GM04504 (cell line): Measurements from ENCODE around the gene KAZN.

Experiments used
- DNase-seq: peaks from one replicate; pipeline ENCODE4 v3.0.0-alpha.2; 2012; ENCODE audit warnings: low read depth

KAZN gene

DNA sequence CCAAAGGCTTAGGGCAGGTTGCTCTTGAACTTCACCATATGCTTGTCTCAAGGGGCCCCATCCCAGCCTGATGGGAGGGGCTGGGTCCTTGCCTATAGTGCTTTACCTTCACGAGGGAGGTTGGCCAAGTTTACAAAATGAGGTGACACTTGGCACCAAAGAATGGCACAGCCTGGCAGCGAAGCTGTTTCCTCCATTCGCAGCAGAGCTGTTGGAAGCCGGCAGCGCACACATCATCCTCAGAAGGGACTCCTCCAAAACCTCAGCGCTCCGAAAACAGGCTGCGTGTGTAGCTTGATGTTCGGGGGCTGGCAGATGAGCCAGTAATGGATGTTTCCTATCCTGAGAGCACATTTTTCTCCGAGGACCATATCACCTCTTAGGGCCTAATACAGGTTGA is 116.8 kb downstream of the KAZN start:
- DNase-seq, result no peak

DNA sequence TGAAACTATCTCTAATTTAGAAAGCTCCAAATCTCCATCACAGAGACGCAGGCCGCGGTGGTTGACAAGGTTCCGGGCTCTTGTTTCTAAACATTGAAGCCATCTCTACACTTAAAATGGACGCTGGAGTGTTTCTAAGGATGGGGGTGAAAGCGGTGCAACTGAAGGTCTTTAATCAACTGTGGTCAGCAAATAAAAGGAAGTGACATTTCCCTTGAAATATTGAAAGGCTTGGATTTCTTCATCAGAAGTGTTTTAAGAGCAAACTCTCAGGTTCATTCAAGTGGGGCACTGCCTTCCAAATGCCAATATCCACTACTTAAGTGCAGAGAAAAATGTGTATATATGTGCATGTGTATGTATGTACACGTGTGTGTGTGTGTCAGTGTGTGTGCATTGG is 117.3 kb downstream of the KAZN start:
- no peak for DNase-seq

DNA sequence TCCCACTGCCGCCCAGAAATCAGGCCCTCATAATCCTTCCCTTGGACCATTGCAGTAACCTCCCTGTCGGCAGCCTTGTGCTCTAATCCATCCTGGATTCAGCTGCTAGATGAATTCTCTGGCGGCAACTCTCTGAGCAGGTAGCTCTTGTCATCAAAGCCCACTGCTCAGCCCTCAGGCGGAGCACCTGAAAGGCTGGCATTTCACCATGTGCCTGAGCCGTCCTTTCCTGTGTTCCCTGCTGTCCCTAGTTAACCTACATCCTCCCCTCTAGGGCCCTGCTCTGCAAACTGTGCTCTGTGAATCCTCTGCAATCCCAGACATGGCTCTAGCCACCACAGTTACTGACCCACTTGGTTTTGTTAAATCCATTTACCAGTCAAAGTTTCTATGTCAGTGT is 118.0 kb downstream of the KAZN start:
- DNase-seq, result no peak

DNA sequence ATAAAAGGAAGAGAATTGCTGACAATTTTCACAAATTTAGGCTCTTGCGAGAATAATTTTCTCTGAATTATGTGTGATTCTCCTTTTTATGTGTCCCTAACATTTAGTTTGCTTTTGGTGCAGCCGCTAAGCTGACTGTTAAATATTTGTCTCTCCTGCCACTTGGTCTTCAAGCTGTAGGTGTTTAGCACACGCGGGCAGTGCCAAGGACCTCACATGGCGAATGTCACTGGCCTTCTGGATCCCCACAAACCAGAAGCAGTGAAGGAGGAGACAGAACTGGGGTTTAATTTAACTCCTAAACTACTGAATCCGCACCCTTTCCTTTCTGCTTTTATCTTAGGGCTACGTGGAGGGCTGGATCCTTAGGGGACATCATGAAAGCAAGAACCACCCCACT is 120.0 kb downstream of the KAZN start:
- DNase-seq, result no peak

DNA sequence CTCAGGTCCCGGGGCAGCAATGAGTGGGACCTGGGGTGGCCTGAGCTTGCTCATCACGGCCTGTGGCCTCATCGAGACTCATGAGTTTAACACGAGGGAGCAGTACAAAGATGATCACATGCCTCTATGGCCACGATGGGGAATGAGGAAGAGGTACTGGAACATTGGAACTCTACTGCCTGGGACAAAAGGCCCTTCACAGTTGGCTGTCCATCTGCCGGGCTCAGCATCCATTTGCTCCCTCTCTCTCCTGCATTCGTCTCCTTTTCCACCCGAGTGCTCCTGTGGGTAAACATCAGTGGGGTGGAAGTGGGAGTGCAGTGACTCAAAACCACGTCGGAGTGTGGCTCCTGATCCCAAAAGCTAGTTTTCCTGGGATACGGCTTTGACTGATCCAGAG is 124.9 kb downstream of the KAZN start:
- DNase-seq, result no peak

DNA sequence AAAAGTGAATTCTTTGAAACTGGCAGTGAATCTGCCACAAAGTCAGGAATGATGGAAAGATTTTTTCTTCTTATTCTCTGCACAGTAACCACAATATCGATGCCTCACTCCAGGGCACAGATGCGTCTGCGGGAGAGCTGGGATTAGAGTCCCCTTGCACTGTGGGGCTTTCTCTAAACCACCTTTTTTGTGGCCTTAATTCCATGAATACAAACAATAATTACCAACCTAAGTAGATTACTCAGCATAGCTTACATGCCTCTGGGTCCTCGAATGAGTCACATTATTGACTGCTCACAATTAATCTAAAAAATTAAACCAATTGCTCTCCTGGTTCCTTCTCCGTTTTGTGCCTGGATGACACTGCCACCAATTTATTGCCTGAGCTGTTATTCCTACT is 125.8 kb downstream of the KAZN start:
- DNase-seq, result no peak

DNA sequence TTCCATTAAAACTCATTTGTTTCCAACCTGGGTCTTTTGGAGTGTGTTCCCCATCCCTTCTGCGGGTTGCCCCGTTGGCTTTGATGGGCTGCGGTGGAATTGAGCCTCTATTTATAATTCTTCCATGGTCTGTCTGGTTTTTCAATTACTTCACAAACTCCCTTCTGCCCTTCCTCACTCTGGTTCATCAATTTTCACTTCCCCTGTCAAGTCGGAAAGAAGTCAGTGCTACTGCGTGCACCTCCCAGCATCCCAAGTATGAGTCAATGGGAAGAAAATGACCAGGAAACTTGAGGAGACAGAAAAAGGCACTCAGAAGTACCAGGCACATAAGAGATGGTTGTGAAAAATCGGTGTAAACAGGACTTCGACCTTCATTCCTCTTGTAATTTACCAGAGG is 126.2 kb downstream of the KAZN start:
- no peak for DNase-seq

DNA sequence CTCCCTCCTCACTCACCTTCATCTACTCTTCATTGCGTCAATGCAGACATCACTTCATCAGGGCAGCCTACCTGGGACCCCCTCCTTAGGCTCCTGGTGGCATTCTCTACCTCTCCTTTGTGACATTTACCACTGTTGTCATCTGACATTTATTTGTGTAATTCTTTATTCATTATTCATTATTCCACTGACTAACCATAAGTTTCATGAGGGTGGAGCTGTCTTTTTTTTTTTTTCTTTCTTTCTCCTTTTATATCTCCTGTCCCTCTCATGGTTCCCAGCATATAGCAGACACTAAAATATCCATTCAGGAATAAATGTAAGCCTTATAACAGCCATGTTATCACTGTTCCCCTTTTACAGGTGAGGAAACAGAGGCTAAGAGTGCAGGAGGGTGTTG is 126.8 kb downstream of the KAZN start:
- no peak for DNase-seq

DNA sequence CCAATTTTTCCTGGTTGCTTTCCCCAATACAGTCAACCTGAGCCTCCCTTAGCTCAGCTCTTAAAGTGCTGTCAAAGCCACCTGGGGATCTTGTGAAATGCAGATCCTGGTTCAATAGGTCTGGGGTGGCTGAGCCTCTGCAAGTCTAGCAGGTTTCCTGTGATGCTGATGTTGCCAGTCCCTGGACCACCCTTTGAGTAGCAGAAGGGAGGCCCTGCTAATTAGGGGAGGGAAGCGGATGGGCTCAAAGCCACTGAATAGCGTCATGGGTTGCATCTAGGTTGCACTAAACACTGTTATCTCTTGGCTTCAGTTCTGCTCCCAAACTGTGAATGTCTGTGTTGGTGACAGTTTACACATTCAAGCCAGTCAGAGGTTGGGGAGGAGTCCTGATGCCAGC is 127.2 kb downstream of the KAZN start:
- DNase-seq, result no peak

DNA sequence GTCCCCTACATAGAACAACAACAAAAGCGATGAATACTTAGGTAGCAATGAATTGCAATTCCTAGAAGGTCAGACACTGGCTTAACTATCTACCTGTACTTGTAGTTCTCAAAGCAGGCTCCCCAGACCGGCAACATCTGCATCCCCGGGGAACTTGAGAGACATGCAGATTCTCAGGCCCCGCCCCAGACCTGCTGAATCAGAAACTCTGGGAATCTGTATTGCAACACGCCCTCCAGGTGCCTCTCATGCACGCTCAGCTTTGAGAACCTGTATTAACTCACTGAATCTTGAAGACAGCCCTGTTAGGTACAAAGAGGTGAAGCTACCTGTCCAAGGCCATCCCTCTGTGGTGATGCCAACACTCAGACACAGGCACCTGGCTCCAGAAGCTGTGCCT is 128.1 kb downstream of the KAZN start:
- no peak for DNase-seq

DNA sequence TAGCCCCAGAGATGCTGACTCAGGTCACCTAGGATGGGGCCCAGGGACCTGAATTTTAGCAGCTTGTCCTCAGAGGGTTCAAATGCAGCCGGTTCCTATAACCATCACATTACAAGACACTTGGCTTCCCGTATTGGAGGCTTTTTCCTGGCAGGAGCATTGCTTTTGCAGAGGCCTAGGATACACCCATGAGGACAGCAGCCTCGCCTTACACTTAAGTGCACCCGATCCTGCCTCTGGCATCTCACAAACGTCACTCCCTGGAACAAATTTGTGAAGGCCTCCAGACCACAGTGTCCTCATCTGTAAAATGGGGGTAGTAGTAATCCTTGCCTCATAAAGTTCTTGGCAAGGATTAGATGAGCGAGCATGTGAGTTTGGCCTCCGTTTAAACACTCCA is 130.0 kb downstream of the KAZN start:
- no peak for DNase-seq

DNA sequence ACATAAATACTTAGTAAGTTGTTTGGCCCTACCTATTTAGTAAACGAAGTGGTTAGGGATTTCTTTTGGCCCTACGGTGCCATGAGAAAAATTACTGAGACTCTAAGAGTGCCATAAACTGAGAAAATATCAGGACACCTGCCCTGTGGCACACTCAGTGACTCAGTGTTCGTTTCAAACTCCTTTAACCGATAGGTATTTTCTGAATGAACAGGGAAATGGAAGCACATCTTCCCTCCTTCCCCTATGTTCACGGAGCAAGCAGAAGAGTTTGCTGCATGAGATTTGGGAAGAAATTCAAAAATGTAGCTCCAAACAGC is 134.2 kb downstream of the KAZN start:
- no peak for DNase-seq

DNA sequence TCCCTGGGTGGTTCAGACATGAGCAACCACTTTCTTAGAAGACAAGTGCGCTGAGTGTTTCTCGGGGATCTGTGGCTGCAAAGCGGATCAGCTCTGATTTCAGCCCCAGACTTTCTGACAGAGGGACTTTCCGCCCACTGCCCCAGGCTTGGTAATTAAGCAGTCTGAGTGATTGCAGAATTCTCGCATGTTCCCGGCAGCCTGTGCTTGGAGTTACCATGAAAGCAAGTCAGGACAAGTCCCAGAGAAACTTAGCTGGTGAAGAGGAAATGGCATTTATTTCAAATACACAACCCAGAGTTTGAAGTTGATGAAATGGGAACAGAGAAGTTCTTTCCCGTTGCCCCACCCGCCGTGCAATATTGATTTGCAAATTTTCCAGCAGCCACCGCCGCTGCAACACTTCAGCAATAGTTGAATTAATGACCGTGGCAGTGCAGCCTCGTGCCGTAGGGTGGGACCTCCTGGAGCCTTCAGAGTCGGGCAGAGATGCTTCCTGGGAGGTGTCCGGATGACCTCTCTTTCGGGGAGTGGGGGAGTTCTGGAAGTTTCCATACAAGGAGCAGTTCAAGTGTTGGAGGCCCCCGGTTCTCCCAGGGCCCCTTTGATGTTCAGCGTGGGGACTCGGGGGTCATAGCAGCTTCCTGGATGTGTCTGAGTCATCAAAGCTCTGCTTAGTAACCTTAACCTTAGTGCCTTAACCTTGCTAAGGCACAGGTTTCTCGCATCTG is 134.7 kb downstream of the KAZN start:
- peak; percentile 10 for DNase-seq

DNA sequence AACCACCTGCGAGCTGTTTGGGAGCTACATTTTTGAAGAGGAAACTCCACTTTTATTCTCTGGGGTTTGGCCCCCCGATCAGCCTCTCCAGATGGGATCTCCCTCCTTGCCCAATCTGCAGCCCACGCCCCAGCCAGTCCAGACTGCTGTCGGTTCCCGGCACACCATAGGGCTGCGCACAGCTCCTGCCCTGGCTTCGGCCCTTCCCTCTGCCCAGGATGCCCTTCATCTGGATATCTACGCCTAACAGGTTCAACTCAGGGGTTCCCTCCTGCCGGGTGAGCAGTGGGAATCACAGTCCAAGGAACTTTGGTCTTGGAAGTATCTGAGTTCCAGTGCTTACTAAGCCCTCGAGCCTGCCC is 135.3 kb downstream of the KAZN start:
- DNase-seq, result no peak

DNA sequence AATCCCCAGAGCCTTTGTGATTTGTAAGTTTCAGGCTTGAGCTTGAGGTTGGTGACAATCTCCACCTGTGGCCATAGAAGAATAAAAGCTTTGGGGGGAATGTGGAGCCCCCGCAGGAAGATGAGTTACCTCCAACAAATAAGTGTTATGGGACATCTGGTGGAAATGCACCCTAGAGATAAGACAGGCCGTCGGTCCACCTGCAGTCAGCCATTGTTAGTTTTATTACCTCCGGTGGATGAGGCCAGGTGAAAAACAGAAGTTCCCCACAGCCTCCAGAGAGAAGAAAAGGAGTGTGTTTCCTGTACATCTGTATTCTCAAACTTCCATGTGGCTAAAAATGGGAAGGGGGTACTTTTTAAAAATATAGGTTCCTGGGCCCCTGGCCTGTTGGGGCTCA is 137.4 kb downstream of the KAZN start:
- no peak for DNase-seq

DNA sequence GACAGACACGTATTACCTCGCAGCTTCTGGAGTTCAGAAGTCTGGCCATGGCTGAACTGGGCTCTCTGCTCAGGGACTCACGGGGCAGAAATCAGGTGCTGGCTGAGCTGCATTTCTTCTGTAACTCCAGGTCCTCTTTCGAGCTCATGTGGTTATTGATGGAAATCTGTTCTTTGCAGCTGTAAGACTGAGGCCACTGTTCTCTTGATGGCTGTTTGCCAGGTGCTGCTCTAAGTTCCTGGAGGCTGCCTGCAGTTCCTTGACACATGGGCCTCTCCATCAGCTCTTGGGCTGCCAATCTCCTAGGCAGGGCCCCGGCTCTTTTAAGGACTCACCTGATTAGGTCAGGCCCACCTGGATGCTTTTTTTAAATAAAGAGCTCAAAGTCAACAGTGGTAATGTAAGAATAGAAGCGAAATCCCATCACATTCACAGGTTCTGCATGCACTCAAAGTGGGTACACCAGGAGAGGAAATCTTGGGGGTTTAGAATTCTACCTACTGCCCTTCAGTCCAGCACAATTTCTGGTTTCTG is 139.1 kb downstream of the KAZN start:
- DNase-seq, result no peak

DNA sequence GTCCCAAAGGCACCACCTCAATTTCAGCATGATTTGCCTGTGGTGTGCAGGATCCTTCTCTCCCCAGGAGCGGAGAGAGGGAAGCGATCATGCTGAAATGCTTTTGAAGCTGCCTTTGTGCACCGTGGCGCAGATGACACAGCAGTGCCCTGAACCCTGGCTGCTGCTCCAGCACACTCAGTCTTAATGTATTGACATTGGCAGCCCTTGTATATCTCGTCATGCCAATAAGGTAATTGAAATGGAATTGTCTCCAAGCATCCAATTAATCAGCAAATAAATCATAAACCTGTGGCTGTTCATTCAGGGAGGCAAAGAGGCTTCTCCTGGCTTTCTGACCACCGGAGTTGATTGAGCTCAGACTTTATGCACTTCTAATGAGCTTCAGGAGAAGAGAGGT is 139.8 kb downstream of the KAZN start:
- no peak for DNase-seq

DNA sequence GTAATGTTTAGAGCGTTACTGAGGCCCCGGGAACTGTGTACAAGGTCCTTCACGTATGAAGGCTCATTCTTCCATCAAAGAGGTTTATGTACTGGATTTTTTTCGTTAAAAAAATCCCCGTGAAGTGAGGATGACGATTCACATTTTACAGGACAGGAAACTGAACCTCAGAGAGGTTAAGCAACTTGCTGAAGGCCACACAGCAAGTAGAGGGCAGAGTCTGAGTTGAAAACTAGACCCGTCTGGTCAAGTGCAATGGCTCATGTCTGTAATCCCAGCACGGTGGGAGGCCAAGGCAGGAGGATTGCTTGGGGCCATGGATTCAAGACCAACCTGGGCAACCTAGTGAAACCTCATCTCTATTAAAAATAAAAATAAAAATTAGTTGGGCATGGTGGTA is 140.2 kb downstream of the KAZN start:
- DNase-seq, result no peak

DNA sequence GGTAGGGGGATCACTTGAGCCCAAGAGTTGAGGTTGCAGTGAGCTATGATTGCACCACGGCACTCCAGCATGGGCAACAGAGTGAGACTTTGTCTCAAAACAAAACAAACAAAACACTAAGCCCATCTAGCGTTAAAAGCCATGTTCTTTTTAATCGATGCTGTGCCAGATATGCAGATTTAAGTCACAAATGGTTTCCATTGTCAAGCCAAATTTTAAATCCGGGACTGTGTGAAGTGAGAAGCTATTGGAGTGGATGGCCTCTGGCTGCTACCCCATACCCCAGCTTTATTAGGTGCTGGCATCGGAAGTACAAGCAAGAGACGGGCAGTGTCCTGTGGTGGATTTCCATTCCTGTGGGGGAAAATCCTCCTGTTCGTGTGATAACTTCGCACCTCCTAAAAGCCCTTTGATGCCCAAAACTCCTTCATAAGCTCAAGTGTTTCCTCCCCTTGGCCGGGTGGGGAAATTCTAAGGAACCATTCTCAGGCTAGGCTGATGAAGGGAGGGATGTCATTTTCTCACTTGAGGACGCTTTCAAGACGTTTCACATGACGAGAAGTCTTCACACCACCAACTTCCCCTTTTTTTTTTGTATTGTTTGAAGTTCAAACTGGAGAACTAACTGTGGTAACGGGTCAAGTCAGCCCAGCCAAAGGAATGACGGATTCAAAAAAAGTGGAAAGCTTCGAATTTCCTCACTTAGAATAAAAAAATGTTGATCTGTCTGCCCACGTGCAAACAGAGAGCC is 140.8 kb downstream of the KAZN start:
- DNase-seq, result no peak

DNA sequence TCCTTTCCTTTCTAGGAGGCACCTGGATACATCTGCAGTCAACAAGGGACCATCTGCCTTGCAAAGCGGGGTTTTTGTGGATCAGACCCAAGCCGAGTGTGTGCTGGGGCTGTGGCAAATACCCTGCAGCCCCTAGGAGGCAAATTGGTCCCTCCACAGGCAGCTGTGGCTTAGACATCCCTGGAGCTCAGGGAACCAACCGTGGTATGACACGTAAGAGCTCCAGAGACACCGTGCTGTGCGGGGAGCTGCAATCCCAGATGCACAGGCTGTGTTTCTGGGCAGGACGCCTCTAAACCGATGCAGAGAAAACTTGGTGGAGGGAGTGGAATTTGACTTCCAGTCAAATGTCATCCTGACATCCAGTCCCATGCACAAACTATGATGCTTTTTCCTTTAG is 141.5 kb downstream of the KAZN start:
- no peak for DNase-seq

DNA sequence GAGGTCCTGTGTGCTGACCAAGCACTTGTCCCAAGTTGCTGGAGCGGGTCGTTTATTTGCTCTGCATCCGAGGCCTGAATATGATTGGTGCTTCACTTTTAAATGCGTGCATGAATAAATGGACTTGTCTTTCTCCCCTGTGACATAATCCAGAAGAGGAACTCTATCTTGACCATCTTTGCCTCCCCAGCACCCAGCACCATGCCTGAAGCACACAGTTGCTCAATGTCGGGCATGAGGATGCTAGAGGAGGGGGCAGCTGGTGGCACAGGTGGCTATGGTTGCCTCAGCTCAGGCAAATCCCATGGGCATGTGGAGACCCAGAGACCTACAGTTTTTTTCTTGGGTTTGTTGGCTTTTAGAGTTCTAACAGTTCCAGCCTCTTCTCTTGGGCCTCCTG is 142.6 kb downstream of the KAZN start:
- DNase-seq, result no peak

DNA sequence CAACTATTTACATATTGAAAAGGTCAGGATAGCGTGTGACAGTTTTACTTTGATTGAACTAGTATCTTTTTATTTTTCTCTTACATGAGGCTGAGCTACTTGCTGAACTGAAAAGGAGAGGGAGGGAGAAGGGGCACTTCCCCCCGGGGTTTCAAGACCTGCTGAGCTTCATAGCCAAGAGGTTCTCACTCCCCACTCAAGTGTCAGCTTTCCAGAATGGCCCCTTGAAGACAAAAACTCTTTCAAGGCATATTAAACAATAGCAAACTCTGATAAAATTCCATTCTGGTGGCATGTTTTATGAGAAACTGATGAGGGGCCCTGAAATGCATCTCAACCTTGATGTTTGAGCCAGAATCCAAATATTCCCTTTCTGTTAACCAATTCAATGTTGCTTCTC is 143.0 kb downstream of the KAZN start:
- no peak for DNase-seq

DNA sequence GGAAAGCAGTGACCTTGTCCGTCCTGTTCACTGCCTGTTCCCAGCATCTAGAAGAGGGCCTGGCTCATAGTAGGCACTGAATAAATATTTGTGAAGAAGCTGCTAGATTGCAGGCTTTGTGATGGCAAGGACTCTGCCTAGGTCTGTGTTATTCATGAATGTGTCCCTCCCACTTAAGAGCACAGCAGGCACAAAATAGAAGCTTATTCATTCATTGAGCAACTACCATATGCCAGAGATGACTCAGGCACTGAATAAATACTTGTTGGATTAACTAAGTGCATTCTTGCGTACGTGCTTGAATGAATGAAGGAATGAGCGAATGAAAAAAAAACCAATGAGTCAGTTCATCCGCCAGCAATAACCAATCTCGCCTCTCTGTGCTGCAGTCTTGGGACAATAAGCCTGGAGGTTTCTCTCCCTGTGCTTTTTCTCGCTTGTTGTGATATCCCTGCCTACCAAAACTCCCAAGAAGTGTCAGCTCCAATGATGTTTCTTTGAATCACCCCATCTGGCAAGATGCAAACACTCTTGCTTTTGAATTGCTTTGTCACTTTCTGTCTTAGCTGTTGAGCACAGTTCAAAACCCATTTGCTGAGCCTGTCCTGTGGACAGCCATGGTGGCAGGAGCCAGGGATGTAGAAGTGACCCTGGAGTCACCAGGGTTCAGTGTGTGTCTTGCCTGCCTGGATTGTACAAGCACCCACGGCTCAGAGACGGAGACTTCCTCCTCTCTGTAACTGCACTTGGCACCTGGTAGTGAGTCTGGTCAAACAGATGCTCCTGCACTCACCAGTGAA is 143.9 kb downstream of the KAZN start:
- DNase-seq, result peak; percentile 88
